Measurements from ENCODE around the gene ZBTB22.
"Not testable (repeated sequence)": the region's sequence is repeated elsewhere in the genome, so short reads cannot be mapped to it uniquely, and the experiment has no call there.

The ZBTB22 gene

DNA sequence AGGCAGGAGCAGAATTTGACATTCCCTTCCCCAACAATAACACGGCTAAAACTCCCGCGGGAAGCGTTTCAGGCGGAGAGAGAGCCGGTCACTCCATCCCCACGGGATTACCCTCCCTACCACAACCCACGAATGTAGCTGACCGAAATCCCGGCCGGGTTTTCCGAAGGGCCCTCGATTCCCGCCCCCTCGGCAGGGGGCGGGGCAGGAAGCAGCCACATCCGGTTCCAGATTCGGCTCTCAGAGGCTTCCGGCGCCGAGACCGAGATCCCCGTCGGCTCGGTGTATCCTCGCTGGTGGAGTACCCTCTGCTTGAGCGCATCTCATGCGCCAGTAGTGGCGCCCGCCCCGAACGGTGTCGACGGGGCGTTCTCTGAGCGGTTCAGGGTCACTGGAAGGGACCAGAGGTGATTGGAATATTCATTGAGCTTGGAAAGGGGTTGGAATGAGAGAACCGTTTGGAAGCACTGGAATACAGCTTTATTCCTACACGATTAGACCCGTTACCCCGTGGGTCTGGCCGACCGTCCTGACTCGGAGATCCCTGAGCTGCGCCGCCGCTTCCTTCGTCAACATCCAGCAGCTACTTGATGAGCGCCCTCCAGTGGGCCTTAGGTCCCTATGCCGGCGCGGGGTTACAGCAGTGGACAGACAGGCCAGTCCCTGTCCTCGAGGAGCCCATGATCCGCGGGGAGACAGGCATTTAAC, 18.2 kb downstream of the ZBTB22 start:
- peak; percentile 93 for DNase-seq (ENCODE audit: low spot score)

DNA sequence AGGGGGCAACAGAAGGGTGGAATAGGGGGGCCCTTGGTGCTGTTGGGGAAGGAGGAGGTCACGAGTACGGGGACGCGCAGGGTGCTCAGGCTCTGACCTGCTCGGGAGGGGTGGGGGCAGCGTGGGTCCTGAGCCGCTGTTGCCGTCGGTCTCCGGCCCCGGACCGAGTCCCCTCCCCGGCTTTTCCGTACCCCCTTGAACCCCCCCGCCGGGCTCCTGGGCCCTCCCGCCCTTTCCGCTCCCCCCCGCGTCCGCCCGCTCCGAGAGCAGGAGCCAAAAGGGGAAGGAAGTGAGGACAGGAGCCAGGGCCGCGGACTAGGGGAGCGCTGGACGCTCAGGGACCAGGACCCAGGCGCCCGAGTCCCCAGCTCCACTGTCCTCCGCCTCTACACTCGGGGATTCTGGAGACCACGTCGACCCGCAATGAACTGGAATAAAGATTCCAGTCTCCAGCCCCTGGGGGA, 18.7 kb downstream of the ZBTB22 start, which contains the start of gene RGL2:
TSS of gene RGL2 (minus strand) at position 170 of the 464 bp plus-strand sequence. CDS start 332 bp downstream, outside the sequence.
- DNase-seq (ENCODE audit: low spot score) = peak; percentile 36

DNA sequence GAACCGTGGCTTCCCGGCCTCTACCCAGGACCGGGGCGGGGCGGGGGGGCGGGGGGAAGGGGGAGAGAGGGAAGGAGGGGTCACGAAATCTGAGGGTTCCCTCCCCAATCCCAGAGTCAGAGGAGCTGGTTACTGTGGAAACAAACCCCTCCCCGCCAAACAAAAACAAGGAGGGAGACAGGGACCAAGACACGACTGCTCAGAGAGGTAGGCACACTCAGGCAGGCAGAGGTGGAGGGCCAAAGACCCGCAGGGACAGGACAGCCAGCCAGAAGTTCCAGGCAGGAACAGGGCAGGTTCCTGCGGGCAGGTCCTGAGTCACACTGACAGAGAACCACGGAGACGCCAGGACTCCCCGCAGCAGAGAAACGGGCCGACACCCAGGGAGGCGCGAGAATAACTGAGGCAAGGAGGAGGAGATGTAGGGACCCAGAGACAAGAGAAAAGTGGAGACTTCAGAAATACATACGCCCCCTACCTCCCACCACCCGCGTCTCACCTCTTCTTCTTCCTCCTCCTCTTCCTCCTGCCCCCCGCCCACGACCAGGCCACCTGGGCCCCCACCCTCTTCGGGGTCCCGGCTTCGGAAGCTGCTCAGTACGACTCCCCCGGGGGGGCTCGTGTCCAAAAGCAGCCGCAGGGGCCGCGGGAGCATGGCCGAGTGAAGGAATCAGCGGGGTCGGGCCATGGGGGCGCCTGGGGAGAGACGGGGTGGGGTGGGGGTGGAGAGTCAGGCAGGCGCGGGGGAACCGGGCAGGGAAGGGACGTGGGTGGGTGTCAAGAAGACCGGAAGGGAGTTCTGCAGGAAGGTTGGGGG, 19.4 kb downstream of the ZBTB22 start:
- DNase-seq (ENCODE audit: low spot score) = peak; percentile 87

DNA sequence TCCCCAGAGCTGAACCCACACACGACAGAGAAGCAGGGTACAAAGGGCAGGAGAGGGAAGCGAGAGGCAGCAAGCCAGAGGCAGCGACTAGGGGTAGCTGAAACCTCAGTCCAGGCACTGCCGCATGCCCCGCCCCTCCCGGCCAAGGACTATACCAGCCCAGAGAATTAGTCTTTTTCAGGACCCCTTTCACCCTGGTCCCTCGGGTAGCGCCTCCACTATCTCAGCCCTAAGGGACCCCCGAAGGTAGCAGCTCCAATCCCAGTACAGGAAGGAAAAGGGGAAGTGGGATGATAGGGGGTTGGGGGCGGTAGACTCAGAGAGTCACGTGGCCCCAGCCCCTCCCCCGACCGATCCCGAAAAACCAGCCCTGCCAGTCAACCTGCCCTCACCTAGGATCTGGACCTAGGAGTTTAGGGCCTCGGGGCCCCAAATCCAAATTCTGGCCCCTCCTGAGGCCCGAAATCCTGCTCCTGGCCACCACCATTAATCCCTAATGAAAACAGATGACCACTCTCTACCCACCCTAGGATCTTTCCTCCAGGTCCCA, 20.1 kb downstream of the ZBTB22 start:
- DNase-seq (ENCODE audit: low spot score) = peak; percentile 54

DNA sequence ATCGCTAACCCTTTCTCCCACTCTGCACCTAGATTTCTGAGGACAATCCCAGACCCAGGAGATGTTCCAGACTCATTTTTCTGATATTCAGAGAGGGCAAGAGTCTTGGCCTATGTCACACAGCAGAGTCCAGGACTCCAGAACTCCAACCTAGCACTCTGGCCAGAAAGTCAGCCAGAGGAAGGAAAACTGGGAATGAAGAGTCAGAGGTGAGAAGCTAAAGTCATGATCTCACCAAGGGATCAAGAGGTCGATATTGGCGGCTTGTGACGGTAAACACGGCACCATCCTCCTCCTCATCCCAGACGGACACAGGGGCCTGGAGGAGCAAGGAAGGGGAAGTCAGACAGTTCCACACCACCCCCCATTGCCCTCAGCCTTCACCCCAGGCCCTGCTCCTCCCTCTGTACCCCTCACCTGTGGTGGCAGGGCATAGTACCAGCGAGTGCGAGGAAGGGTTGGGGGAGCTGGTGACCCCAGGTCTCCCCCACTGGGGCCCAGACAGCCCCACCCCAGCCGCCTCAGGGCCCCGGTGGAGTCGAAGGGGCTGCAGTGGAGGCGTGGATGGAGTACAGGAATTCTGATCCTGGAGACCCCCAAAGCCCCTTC, 20.6 kb downstream of the ZBTB22 start:
- no peak for DNase-seq (ENCODE audit: low spot score)

DNA sequence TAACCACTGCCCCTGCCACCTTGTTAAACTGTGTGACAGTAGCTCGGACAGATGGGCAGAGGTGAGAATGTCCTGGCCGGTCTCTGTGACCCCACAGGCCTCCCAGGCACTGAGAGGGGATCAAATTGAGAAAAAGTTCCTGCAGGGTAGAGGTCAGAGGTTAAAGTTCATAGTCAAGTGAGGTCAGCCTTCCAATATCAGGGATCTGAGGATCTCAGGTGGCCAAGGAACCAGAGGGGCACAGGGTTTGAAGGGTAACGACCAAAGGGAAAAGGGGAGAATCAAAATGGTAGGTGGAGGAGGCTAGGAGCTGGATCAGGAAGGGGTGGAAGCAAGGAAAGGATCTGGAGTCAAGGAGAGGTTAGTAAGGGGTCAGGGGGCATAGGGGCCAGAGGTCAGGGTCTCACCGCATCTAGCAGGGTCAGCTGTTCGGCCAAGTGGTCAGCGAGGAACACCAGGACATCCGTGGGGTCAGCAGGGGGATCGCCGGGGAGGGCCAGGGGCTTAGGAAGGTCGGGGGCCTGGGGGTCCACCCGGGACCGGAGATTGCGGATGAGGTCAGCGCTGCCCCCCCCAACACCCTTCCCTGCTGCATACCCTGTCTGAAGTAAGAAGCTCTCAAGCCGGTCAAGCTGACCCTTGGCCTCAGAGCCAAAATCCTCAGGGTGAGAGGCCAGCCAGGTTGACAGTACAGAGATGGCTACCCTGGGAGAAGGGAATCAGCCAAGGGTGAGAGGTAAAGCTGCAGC, 21.7 kb downstream of the ZBTB22 start:
- DNase-seq (ENCODE audit: low spot score) = no peak

DNA sequence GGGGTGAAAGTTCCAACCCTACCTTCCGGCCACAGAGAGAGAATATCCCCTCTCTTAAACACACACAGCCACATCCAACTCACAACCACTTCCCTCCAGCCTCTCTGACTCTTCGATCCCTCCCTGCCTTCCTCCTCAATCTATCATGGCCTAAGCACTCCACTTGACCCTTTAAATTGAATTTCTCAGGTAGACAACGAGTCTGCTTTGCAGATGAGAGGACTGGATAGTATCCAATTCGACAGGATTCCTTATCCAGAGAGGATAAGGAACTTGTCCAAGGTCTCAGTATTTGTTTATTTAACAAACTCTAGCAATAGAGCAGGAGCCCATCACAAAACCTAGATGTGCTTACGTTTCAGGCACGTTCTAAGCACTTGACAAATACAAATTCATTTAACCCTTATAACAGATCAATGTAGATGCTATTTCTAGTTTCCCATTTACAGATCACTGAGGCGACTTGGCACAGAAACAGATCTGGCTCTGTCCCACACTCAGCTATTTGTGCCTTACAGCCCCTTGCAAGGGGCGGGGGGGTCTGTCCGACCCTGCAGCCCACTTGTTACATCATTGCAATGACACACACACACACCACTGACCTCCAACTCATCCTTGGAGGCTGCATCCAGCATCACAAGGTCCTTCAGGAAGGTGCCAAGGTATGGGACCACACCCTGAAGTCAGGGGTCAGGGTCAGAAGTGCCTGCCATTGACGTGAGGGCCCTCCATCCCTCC, 23.3 kb downstream of the ZBTB22 start:
- no peak for DNase-seq (ENCODE audit: low spot score)

DNA sequence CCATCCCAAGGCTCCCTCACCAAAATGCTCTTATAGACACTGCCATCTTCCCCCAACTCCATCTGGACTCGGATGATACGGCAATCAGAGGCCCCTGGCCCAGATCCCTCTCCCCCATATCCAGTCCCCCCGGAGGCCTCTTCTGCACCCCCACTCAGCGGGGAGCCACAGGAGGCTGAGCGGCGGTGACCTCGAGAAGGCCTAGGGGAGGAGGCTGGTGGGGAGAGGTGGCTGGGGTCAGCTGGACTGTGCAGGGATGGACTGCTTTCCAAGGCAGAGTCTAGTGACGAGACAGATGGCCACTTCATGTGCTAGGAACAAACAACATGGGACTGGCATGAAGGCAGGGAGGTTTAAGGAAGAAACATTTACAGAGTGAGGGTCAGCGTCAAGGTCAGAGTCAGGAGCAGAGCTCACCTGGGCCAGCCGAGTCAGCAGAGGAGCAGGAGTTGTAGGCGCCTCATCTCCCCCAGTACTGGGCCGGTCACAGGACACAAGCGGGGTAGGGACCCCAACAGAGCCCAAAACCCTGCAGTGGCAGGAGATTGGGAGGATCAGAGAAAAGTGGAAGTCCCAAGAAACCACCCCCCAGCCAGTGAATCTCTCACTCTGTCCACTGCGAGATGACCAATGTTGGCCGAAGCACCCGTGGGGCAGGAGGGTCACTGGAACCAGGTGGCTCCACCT, 24.4 kb downstream of the ZBTB22 start:
- DNase-seq (ENCODE audit: low spot score) = no peak

DNA sequence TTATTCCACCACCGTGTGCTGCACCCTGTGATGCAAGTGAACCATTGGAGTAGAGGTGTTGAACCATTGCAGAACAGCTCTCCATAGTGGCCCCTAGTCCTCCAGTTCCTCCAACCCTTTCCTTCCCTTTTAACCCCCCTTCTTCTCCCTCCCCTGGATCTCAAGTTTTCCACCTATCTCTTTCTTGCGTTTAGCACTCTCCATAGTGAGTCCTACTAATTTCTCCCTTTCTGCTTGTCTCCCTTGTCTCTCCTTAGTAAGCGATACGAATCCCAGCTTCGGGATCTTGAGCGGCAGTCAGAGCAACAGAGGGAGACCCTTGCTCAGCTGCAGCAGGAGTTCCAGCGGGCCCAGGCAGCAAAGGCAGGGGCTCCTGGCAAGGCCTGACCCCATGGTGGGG, 27.1 kb downstream of the ZBTB22 start:
- no peak for DNase-seq (ENCODE audit: low spot score)

DNA sequence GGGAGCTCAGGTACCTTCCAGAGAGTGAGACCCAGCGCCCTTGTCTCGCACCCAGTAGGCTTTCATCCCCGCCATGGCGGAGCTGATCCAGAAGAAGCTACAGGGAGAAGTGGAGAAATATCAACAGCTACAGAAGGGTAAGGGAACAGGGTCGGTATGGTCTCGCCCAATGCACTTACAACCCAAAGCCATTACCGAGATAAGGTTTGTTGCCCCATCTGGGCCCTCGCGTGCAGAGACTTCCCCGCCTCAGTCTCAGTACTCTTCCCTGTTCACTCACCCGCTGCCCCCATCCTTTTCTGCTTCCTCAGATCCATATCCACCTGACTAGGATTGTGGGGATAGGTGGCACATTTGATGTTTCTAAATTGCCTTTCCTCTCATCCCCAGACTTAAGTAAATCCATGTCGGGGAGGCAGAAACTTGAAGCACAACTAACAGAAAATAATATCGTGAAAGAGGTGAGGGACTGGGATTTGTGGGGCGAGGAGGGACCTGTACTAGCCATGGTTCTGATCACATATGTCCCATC, 27.7 kb downstream of the ZBTB22 start:
- no peak for DNase-seq (ENCODE audit: low spot score)

DNA sequence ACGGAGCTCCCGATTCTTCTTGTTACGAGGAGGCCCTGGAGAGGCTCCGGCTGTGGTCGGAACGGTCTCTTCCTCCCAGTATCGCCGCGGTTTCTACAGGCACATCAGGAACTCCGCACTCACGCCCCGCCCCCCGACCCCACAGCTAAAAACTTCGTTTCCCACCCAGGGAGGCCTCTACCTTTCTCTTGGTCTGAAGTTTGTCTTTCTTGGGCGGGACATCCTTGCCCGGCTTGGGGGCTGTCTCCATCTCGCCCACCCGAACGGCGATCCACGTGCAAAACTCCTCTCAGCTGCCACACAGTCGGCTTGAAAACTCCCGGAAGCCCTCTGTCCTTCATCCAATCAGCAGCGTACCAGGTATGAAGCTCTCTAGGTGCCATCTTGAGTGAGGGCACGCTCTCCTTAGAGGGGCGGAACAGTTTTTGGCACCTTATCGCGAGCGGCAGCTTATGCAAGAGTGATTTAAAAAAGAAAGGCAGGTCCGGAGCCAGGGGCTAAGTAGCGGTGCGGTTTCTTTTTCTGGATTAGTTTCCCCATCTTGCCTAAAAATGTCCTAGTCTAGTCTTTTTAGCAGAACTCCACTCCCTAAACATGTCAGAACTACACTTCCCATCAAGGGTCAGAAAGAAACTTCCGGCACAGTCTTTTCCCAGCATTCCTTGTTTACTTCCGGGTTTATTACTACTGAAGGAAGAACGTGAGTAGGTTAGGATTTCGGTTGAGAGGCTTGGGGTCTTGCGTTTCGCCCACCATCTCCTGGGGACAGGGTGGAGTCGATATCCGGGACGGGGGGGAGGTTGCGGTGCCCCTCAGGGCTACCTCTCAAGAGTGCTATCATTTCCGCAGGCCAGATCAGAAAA, 28.4 kb downstream of the ZBTB22 start, which contains the start of the genes PFDN6 and WDR46:
TSS of gene PFDN6 (plus strand) at position 681 of the 863 bp plus-strand sequence. CDS start 256 bp downstream, outside the sequence.
TSS of gene WDR46 (minus strand) at position 319 of the 863 bp plus-strand sequence. CDS start at position 250, 69 bp downstream.
- peak; percentile 98 for DNase-seq (ENCODE audit: low spot score)

DNA sequence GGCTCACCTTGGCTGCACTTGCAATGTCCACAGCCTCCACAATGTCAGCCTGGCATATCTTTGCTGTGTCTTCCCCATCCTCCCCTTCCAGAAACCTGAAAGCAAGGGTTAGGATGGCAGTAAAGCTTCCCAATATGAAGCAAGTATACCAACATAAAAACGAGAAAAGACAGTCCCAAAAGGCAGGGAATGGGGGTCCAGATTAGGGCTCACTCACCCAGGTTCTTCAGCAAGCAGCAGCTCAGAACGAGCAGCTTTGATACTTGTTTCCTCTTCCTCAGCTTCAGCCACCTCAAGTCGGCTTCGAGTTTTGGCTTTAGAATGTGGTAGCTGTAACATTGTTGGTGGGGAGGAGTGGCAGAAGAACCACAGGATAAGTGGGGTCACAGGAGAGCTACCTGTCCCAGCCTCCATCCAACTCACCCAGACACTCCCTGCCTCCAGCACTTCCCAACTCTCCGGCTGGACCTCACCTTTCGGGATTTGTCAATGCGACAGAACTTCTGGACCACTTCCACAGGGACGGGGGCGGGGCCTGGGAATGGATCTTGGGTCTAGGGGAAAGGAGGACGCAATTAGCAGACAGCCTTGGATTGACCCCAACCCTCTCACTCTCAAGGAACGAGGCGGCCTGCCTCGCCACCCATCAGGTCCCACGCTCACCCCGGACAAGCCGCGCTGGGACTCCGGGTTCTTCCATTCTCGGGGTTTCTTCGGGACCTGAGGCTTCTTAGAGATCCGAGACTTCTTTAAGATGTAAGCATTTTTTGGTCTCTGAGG, 29.2 kb downstream of the ZBTB22 start:
- no peak for DNase-seq (ENCODE audit: low spot score)

DNA sequence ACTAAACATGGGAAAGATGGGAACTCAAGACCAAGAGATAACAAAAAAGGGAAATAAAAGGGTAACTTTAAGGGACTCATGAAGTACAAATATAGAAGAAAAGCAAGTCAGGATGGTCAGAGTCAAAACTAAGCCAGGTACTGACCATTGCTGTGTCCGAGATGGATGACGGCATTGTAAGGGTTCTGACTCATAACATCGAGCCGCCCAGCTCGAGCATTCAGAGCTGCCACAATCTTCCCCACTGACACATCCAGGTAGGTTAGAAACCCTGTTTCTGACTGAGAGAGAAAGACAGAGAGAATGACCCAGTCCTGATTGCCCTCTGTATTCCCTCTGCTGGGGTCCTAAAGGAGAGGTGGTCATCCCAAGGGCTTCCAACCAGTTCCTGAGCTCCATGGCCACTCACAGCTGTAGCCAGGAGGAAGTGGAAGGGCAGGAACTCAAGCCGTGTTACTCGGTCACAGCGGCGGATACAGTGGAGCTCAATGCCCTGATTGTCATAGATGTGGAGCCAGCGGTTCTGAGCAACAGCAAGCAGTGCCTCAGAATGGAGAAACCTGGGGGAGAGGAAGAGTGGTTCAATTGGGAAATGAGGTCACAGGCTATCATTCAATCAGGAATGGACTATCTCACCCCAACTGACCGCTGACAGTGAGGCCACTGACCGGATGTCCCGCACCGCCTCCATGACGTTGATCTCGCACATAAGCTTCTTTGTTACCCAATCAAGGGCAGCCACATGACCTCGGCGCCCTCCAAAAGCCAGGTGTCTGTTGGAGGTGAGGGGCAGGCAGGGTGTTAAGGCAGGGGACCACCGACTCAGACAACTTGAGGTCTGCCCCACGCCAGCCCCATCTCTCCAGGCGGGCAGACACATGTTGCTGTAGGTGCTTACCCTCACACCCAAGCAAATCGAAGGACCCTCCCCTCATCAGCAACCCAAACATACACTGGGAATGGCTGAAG, 30.3 kb downstream of the ZBTB22 start:
- no peak for DNase-seq (ENCODE audit: low spot score)

DNA sequence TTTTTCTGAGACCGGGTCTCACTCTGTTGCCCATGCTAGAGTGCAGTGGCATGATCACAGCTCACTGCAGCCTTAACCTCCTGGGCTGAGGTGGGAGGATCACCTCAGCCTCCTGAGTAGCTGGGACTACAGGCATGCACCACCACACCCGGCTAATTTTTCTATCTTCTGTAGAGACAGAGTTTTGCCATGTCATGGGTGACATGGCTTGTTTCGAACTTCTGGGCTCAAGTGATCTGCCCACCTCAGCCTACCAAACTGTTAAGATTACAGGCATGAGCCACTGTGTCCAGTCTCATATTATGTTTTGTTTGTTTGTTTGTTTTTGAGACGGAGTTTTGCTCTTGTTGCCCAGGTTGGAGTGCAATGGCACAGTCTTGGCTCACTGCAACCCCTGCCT, 32.3 kb downstream of the ZBTB22 start:
- not testable (repeated sequence) for DNase-seq (ENCODE audit: low spot score)

DNA sequence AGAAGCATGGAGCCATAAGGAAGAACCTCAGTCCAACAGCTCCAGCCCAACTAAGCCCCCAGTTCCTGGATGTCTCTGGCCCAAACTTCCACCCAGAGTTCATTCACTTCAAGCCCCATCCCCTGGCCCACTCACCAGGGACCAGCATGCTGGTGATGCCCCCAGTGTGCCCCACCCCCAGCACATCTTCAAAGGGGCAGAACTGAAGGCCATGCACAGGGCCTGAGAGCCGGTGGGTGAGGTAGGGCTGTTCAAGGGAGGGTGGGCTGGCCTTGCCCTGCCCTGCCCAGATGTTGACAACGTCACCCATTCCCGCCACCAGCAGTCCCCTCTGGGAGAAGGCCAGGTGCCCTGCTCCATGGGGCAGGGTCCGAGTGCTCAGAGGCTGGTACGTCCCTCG, 37.0 kb downstream of the ZBTB22 start:
- DNase-seq (ENCODE audit: low spot score) = no peak

DNA sequence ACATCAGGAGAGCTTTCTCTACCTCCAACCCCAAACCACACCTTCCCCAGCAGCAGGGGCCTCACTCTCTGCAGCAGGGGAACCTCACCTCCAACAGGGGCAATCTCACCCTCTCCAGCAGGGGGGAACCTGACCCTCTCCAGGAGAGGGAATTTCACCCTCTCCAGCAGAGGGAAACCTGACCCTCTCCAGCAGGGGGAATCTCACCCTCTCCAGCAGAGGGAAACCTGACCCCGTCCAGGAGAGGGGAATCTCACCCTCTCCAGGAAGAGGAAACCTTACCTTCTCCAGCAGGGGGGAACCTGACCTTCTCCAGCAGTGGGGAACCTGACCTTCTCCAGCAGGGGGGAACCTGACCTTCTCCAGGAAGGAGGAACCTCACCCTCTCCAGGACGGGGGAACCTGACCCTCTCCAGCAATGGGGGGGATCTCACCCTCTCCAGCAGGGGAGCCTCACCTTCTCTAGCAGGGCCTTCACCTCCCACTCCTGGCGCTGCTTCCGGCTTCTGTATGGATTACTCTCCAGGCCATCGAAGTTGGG, 37.5 kb downstream of the ZBTB22 start:
- peak; percentile 81 for DNase-seq (ENCODE audit: low spot score)

Data from cerebellar cortex (tissue), 1 donor.